Omental fat pad (tissue), 4 donors: ENCODE data around the gene GADD45G. TPM values are rescaled to one million over a fixed set of nuclear protein-coding genes. Genes with fewer than 3 reads are reported as not detected.

Experiments used
- ATAC-seq: fragments of 150-250 bp; one replicate; pipeline ENCODE4 v1.9.1; 2016; ENCODE audit warnings: mild to moderate bottlenecking, moderate library complexity; ENCODE audit not compliant: low FRiP score
- DNase-seq: peaks from one replicate; pipeline ENCODE4 v3.0.0-alpha.2; 2019; ENCODE audit warnings: low spot score
- total RNA-seq, 4 donors: library from RNA; depleted of rRNA; stranded (reverse); fragments of >200 nt; gene quantifications; one replicate each; pipeline ENCODE4 v1.1.0, GENCODE V29; 2016
- TF ChIP-seq, protein P1 (sequence below), 3 donors: fragments of 450-650 bp; IDR thresholded peaks; one replicate each; pipeline ENCODE4 v1.5.1; 2016 to 2017; ENCODE audit warnings: antibody characterized with exemption in 3 of 3, mild to moderate bottlenecking in 3 of 3, moderate library complexity in 2 of 3

Gene GADD45G
- total RNA-seq, 4 donors from 2014 or later, result 5.1 to 23.8 (median 16.1) TPM

DNA sequence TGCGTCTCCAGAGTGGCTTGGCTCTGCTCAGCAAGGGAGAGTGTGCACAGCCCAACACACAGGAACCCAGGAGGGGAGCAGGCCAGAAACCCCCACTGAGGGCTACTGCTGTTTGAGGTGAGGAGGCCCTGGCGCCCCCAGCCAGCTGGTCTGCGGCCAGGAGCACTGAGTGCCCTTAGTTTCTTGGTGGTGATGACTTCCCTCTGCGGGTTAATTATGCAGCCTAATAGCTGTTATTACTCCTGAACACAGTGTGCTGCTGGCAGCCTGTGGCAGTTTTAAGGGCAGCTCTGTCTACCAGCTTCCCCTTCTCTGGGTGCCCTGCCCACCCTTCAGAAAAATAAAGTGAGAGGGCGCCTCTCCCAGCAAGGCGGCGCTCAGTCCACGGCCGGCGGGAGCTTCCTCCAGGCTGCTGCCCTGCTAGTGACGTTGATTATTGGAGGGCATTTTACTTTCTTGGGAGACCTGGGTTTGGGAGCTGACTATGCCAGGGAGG, 19.2 kb downstream of the GADD45G start:
- TF ChIP-seq, protein P1, sequence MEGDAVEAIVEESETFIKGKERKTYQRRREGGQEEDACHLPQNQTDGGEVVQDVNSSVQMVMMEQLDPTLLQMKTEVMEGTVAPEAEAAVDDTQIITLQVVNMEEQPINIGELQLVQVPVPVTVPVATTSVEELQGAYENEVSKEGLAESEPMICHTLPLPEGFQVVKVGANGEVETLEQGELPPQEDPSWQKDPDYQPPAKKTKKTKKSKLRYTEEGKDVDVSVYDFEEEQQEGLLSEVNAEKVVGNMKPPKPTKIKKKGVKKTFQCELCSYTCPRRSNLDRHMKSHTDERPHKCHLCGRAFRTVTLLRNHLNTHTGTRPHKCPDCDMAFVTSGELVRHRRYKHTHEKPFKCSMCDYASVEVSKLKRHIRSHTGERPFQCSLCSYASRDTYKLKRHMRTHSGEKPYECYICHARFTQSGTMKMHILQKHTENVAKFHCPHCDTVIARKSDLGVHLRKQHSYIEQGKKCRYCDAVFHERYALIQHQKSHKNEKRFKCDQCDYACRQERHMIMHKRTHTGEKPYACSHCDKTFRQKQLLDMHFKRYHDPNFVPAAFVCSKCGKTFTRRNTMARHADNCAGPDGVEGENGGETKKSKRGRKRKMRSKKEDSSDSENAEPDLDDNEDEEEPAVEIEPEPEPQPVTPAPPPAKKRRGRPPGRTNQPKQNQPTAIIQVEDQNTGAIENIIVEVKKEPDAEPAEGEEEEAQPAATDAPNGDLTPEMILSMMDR (IDR thresholded peaks at IDR 0.05), result no peak
- DNase-seq (no peak), ATAC-seq (no peak)

DNA sequence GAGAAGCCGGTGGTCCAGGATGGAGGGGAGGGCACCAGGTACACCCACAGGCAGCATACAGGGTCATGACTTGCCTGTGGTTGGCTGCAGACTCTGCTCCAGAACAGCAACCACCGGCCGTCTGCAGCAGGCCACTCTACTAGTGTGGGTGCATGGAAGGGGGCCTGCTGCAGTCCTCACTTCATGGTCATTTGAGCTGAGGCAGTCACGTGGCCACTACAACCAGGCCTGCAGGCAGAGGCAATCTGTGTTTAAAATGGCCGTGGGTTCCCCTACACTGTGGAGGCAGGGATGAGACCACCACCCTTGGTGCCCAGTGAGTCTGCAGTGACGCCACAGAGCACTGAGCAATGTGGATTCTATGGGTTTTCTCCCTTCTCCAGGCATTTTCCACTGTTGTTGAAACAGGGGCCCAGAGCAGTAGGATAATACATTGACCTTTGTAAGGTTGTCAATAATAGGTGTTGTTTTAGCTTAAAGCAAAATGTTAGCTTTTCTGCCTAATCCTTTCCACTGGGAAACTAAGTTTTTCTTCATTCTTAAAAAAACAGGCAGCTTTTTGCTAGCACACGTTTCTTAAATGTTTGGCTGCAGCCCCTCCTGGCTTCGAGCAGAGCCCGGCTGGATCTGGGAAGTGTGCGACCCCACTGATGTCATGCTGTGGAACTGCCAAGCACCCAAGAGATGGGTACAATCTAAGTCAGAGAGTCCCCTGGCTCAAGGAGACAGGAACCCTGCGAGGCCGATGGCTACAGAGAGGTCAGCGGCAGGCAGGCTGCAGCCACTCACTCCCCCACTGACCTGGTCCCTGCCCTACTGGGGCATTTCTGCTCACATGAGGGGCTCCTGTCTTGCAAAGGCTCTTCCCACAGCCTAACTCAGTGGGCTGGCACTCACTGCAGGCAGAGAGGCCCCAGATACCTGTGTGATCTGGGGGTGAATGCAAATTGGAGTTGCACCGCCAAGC, 21.2 kb downstream of the GADD45G start:
- ATAC-seq (no peak), DNase-seq (no peak)
- TF ChIP-seq, protein P1 (IDR thresholded peaks at IDR 0.05), result no peak

DNA sequence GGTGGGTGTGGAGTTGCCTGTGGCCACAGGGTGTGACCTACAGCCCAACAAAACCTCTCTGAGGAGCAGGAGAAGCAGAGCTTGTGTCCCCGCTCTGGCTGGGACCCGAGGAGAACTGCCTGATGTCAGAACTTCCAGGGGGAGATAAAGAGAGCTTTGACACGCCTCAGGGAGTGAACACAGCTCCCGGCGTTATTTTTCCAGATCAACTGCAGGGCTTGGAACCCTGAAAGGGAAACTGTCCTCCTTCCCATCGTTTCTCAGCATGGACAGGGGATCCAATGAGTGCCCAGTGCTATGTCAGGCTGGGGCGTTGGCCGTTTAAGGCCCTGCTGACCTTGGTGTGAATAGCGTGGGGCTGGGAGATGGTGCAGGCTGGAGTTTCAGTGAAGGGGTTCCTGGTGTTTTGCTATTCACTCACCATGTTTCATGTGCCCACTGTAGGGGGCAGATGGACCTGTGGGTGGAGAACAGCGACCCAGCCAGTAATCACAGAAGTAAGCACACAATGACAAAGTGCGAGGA, 22.0 kb downstream of the GADD45G start:
- no peak for DNase-seq
- TF ChIP-seq, protein P1 (IDR thresholded peaks at IDR 0.05), result no peak
- ATAC-seq, result no peak

DNA sequence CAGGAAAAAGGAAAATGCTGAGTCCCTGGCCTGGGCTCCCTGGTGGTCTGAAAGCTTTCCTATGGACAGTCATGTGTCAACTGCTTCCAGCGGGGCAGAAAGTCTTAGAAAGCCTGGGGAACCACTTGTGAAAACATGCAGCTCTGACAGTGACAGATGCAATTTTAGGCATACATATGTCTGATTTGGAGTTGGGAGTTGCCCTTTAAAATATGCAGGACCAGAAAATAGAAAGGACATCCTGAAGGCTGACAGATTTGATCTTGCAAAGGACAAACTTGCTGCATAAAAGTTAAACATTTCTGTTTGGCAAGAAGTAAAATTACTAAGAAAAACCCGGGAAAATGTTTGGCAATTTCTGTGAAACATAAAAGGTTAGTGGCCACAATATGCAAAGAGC, 23.8 kb downstream of the GADD45G start:
- TF ChIP-seq, protein P1 (IDR thresholded peaks at IDR 0.05), result no peak
- ATAC-seq (no peak), DNase-seq (no peak)

DNA sequence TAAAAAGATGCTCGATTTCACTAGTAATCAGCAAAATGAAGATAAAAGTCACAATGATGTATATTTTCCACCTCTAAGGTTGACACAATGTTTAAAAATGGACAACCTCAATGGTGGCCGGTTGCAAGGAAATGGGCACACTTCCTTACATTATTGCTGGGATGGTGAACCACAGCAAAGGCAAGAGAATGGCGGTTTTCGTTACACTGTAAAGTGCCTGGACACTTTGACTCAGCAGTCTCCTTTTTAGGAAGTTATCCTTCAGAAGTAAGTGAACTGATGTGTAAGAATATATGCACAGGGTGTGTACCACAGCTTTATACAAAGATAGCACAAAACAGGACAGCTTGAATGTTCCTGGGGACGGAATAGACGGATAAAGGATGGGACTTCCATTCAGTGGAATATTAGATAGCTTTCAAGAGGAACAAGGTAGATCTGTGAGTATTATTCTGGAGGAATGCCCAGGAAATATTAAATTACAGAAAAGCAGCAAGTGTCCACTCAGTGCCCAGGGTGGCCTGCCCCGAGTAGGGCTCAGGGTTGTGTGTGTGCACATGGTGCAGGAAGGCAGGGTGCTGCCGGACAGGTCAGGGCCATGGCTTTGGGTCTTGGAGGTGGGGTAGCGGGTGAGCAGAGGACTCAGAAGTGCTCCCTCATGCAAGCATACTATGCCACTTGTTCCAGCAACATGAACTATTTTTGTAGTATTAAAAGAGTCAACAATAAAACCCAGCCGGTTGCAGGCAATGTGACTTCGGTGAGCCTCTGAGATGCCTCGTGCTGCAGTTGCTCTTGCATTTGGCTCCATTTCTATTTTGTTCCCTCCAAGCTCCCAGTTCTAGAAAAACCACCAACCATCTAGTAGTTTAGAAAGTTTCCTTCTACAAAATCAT, 24.5 kb downstream of the GADD45G start:
- no peak for DNase-seq

DNA sequence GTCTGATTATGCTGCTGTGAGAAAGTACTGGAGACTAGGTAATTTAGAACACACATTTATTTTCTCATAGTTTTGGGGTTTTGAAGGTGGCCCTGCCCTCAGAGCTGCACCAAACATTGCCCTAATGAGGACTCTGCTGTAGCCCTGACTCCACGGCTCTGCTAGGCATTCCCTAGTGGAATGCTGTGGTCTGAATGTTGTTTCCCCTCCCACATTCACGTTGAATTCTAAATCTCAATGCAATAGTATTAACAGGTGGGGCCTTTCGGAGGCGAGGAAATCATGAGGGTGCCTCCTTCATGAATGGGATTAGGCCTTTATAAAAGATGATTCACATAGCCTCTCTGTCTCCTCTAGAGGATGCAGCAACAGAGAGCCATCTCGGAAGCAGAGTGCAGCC, 25.7 kb downstream of the GADD45G start:
- TF ChIP-seq, protein P1 (IDR thresholded peaks at IDR 0.05), result no peak
- ATAC-seq (no peak), DNase-seq (no peak)

More for the DNA sequence above, 24.5 kb downstream of the GADD45G start:
- ATAC-seq, result no peak
- TF ChIP-seq, protein P1 (IDR thresholded peaks at IDR 0.05), result no peak
